H9 (cell line): ENCODE measurements around the gene RUNX2. TPM values are rescaled to one million over a fixed set of nuclear protein-coding genes. Genes with fewer than 3 reads are reported as not detected.
A peak's percentile ranks its signal among the peaks of the same experiment; 100 is the strongest.

Source experiments
- DNase-seq: peaks from one replicate; pipeline ENCODE4 v3.0.0-alpha.2; 2017
- H2AFZ ChIP-seq: one replicate; pipeline ENCODE4 v1.6.1; 2013; ENCODE audit warnings: mild to moderate bottlenecking, low read length, control low read depth, moderate library complexity
- H2AK5ac ChIP-seq: 2 replicates; pipeline ENCODE4 v1.6.1; 2013; ENCODE audit warnings: low read length, control low read depth, mixed read lengths; ENCODE audit not compliant: insufficient read length
- H2BK120ac ChIP-seq: one replicate; pipeline ENCODE4 v1.6.1; 2013; ENCODE audit warnings: low read depth, mild to moderate bottlenecking, low read length, control low read depth, inconsistent platforms; ENCODE audit not compliant: poor library complexity, severe bottlenecking
- H2BK12ac ChIP-seq: 2 replicates; pipeline ENCODE4 v1.6.1; 2013; ENCODE audit warnings: low read length, control low read depth, mixed read lengths, low read depth; ENCODE audit not compliant: insufficient read length
- H2BK15ac ChIP-seq: 2 replicates; pipeline ENCODE4 v1.6.1; 2013; ENCODE audit warnings: low read depth, low read length, control low read depth
- H2BK20ac ChIP-seq: one replicate; pipeline ENCODE4 v1.6.1; 2013; ENCODE audit warnings: low read depth, mild to moderate bottlenecking, low read length, control low read depth, inconsistent platforms; ENCODE audit not compliant: poor library complexity, severe bottlenecking
- H2BK5ac ChIP-seq: 2 replicates; pipeline ENCODE4 v1.6.1; 2013; ENCODE audit warnings: low read length, control low read depth, mixed read lengths; ENCODE audit not compliant: insufficient read length
- H3K14ac ChIP-seq: 2 replicates; pipeline ENCODE4 v1.6.1; 2013; ENCODE audit warnings: low read length, control low read depth; ENCODE audit not compliant: insufficient read depth
- H3K18ac ChIP-seq: 2 replicates; pipeline ENCODE4 v1.6.1; 2013; ENCODE audit warnings: low read depth, mild to moderate bottlenecking, mixed read lengths, low read length, control low read depth; ENCODE audit not compliant: insufficient read length
- H3K23ac ChIP-seq: 2 replicates; pipeline ENCODE4 v1.6.1; 2013; ENCODE audit warnings: low read length, control low read depth, mixed read lengths, low read depth; ENCODE audit not compliant: insufficient read length
- H3K23me2 ChIP-seq: 2 replicates; pipeline ENCODE4 v1.6.1; 2013; ENCODE audit warnings: low read depth, mild to moderate bottlenecking, mixed read lengths, low read length, control low read depth; ENCODE audit not compliant: insufficient read length, poor library complexity, severe bottlenecking
- H3K27ac ChIP-seq: 2 replicates; pipeline ENCODE4 v1.5.1; 2013; ENCODE audit warnings: low read length, control low read depth, mixed read lengths, low read depth; ENCODE audit not compliant: insufficient read length
- H3K27me3 ChIP-seq: 2 replicates; pipeline ENCODE4 v1.6.1; 2013; ENCODE audit warnings: low read length, control low read depth, inconsistent platforms; ENCODE audit not compliant: insufficient read depth
- H3K4ac ChIP-seq: 2 replicates; pipeline ENCODE4 v1.6.1; 2013; ENCODE audit warnings: low read depth, mild to moderate bottlenecking, control low read depth, inconsistent platforms, low read length, moderate library complexity
- H3K4me1 ChIP-seq: 2 replicates; pipeline ENCODE4 v1.6.1; 2013; ENCODE audit warnings: low read length, control low read depth, inconsistent platforms; ENCODE audit not compliant: insufficient read depth
- H3K4me2 ChIP-seq: 2 replicates; pipeline ENCODE4 v1.6.1; 2013; ENCODE audit warnings: low read length, control low read depth, mixed read lengths; ENCODE audit not compliant: insufficient read length, insufficient read depth
- H3K56ac ChIP-seq: 2 replicates; pipeline ENCODE4 v1.6.1; 2013; ENCODE audit warnings: low read depth, mild to moderate bottlenecking, mixed read lengths, low read length, control low read depth; ENCODE audit not compliant: insufficient read length
- H3K79me1 ChIP-seq: 2 replicates; pipeline ENCODE4 v1.6.1; 2013; ENCODE audit warnings: low read depth, mild to moderate bottlenecking, moderate library complexity, low read length, control low read depth, inconsistent platforms; ENCODE audit not compliant: insufficient read depth, poor library complexity, severe bottlenecking
- H3K79me2 ChIP-seq: 2 replicates; pipeline ENCODE4 v1.6.1; 2013; ENCODE audit warnings: low read length, control low read depth, inconsistent platforms; ENCODE audit not compliant: insufficient read depth
- H3K9ac ChIP-seq: 2 replicates; pipeline ENCODE4 v1.6.1; 2013; ENCODE audit warnings: low read length, control low read depth, mixed read lengths; ENCODE audit not compliant: insufficient read length; ENCODE audit errors: extremely low read depth
- H3K9me3 ChIP-seq: one replicate; pipeline ENCODE4 v1.6.1; 2013; ENCODE audit warnings: low read depth, low read length, inconsistent platforms; ENCODE audit not compliant: control insufficient read depth
- H3T11ph ChIP-seq: one replicate; pipeline ENCODE4 v1.6.1; 2013; ENCODE audit warnings: mild to moderate bottlenecking, low read length, control low read depth, inconsistent platforms
- H4K20me1 ChIP-seq: one replicate; pipeline ENCODE4 v1.6.1; 2013; ENCODE audit not compliant: control insufficient read depth, insufficient read length, insufficient read depth
- H4K5ac ChIP-seq: 2 replicates; pipeline ENCODE4 v1.6.1; 2013; ENCODE audit warnings: low read depth, mild to moderate bottlenecking, mixed read lengths, low read length, control low read depth; ENCODE audit not compliant: insufficient read length
- H4K8ac ChIP-seq: replicated peaks from 2 replicates; pipeline ENCODE4 v1.6.1; 2013; ENCODE audit warnings: low read length, control low read depth, mixed read lengths, low read depth; ENCODE audit not compliant: insufficient read length
- H4K91ac ChIP-seq: 2 replicates; pipeline ENCODE4 v1.6.1; 2013; ENCODE audit warnings: low read depth, mild to moderate bottlenecking, moderate library complexity, mixed read lengths, low read length, control low read depth; ENCODE audit not compliant: insufficient read length
- H3K27ac Mint-ChIP-seq, 3 experiments: 2 replicates in 2 of 3; 3 replicates in 1 of 3; pipeline ENCODE4 v1.8.0; 2020 to 2021; ENCODE audit warnings: mixed read lengths in 3 of 3, mild to moderate bottlenecking in 1 of 3, moderate library complexity in 1 of 3
- H3K27me3 Mint-ChIP-seq: 2 replicates; pipeline ENCODE4 v1.8.0; 2021; ENCODE audit warnings: low read depth, mild to moderate bottlenecking, moderate library complexity, mixed read lengths
- H3K36me3 Mint-ChIP-seq, 3 experiments: 2 replicates in 2 of 3; 3 replicates in 1 of 3; pipeline ENCODE4 v1.8.0; 2020 to 2021; ENCODE audit warnings: low read depth in 3 of 3, mixed read lengths in 3 of 3; ENCODE audit not compliant: insufficient read depth in 1 of 3
- H3K4me1 Mint-ChIP-seq, 2 experiments: 2 replicates each; pipeline ENCODE4 v1.8.0; 2020; ENCODE audit warnings: mixed read lengths in 2 of 2
- H3K4me3 Mint-ChIP-seq, 2 experiments: 2 replicates in 1 of 2; 3 replicates in 1 of 2; pipeline ENCODE4 v1.8.0; 2020 to 2021; ENCODE audit warnings: mild to moderate bottlenecking in 2 of 2, mixed read lengths in 2 of 2, moderate library complexity in 1 of 2
- H3K9me3 Mint-ChIP-seq, 2 experiments: 2 replicates in 1 of 2; 3 replicates in 1 of 2; pipeline ENCODE4 v1.8.0; 2020; ENCODE audit warnings: mild to moderate bottlenecking in 2 of 2, mixed read lengths in 2 of 2, moderate library complexity in 1 of 2
- WGBS: extraction: QIAGEN DNeasy Blood & Tissue Kit; methylation state at CpG from one replicate; pipeline ENCODE4 v1.1.7; 2013; ENCODE audit warnings: missing lambda C conversion rate, low lambda C conversion rate, mixed read lengths; ENCODE audit not compliant: insufficient read length; ENCODE audit errors: extremely low coverage; 5-methylcytosine and 5-hydroxymethylcytosine counted together
- total RNA-seq: library from RNA; stranded (reverse); gene quantifications from 2 replicates; pipeline ENCODE4 v1.2.1, GENCODE V29; 2021
- TF ChIP-seq, protein P1 (sequence below): fragments of 200-600 bp; sonication (generic); conservative IDR thresholded peaks from 3 replicates; pipeline ENCODE4 v1.8.0; 2021; ENCODE audit warnings: antibody characterized with exemption, mild to moderate bottlenecking

RUNX2 gene
- total RNA-seq, 1 experiment from 2014 or later, result 0.15 TPM

- H2AK5ac ChIP-seq, result no peak overlapping the region
- H3K4me1 Mint-ChIP-seq, result no peaks in the 10 kb centered on the region
- H3K14ac ChIP-seq, result no peak overlapping the region
- no peaks in the 10 kb centered on the region for H3K27me3 ChIP-seq
- H3K36me3 Mint-ChIP-seq, result peaks cover 3 to 6% (median 6%) of the 10 kb centered on the region in 3 experiments; a peak in 6 of 7 replicates
- no peak overlapping the region for H3K56ac ChIP-seq
- H3K4me1 ChIP-seq, result no peaks in the 10 kb centered on the region
- no peak overlapping the region for H3T11ph ChIP-seq
- no peak overlapping the region for H3K27ac ChIP-seq
- TF ChIP-seq, protein P1, sequence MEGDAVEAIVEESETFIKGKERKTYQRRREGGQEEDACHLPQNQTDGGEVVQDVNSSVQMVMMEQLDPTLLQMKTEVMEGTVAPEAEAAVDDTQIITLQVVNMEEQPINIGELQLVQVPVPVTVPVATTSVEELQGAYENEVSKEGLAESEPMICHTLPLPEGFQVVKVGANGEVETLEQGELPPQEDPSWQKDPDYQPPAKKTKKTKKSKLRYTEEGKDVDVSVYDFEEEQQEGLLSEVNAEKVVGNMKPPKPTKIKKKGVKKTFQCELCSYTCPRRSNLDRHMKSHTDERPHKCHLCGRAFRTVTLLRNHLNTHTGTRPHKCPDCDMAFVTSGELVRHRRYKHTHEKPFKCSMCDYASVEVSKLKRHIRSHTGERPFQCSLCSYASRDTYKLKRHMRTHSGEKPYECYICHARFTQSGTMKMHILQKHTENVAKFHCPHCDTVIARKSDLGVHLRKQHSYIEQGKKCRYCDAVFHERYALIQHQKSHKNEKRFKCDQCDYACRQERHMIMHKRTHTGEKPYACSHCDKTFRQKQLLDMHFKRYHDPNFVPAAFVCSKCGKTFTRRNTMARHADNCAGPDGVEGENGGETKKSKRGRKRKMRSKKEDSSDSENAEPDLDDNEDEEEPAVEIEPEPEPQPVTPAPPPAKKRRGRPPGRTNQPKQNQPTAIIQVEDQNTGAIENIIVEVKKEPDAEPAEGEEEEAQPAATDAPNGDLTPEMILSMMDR, result no peak
- no peak overlapping the region for H2BK5ac ChIP-seq
- H3K23ac ChIP-seq, result no peak overlapping the region
- DNase-seq, result no peak
- H4K8ac ChIP-seq, result no peak overlapping the region
- no peak overlapping the region for H3K9ac ChIP-seq
- H2BK20ac ChIP-seq, result no peak overlapping the region
- no peaks in the 10 kb centered on the region for H4K20me1 ChIP-seq
- H3K4me2 ChIP-seq, result no peak overlapping the region
- H2AFZ ChIP-seq, result no peak overlapping the region
- no peak overlapping the region for H4K91ac ChIP-seq
- no peaks in the 10 kb centered on the region for H3K27me3 Mint-ChIP-seq
- H3K27ac Mint-ChIP-seq, result 0 out of 7 replicates have a peak overlapping the region, but pooled peaks of 1 of the 3 experiments have one; percentile 0
- no peak overlapping the region for H3K4ac ChIP-seq
- no peaks in the 10 kb centered on the region for H3K79me2 ChIP-seq
- no peak overlapping the region for H3K18ac ChIP-seq
- H3K4me3 Mint-ChIP-seq, result no peak overlapping the region
- no peak overlapping the region for H4K5ac ChIP-seq
- H2BK120ac ChIP-seq, result no peak overlapping the region
- H3K79me1 ChIP-seq, result no peaks in the 10 kb centered on the region
- H3K23me2 ChIP-seq, result no peaks in the 10 kb centered on the region
- H3K9me3 ChIP-seq, result no peaks in the 10 kb centered on the region
- no peak overlapping the region for H2BK15ac ChIP-seq
- no peak overlapping the region for H2BK12ac ChIP-seq
- peaks cover 2 to 4% of the 10 kb centered on the region in 2 experiments; a peak in 2 of 5 replicates for H3K9me3 Mint-ChIP-seq
- no CpG with 5 or more reads among the region's 1 CpG for WGBS
Observed at GRCh38 chr6:45300736-45301135, 27.4 kb upstream of the RUNX2 start.
